Endothelial cell of umbilical vein (primary cell): ENCODE data around the gene HDAC4. TPM values are rescaled to one million over a fixed set of nuclear protein-coding genes. Genes with fewer than 3 reads are reported as not detected.

ENCODE experiments used
- BruUV-seq: library from RNA; stranded (reverse); fragments of 400-500 nt; replicated peaks from 2 replicates; lab custom pipeline; 2021; lab: Mats Ljungman, UMichigan
- CTCF ChIA-PET: fragments of 300-600, 350-600 bp; sonication (Branson Sonifier 250); formaldehyde crosslinking; loops from one replicate; lab custom pipeline; 2021; ENCODE audit warnings: antibody characterized with exemption, inconsistent platforms; lab: Charles Lee
- POLR2A ChIA-PET: fragments of 300-600, 350-600 bp; sonication (Branson Sonifier 250); formaldehyde crosslinking; loops from one replicate; lab custom pipeline; 2021; ENCODE audit warnings: antibody characterized with exemption, inconsistent platforms; lab: Charles Lee
- DNase-seq: peaks from one replicate; pipeline ENCODE4 v3.0.0-alpha.2; 2011; ENCODE audit warnings: low read depth, low spot score
- FAIRE-seq: peaks from 2 replicates; lab custom pipeline; 2011; peaks lifted over from hg19 to GRCh38; lab: Jason Lieb, UNC
- H2AFZ ChIP-seq: 2 replicates; pipeline ENCODE4 v1.6.0; 2012; ENCODE audit warnings: low read depth, low read length, control low read depth, inconsistent platforms
- H3K27ac ChIP-seq: 2 replicates; pipeline ENCODE4 v1.5.1; 2011; ENCODE audit warnings: low read depth, mild to moderate bottlenecking, control low read depth, low read length, moderate library complexity; ENCODE audit not compliant: insufficient read depth
- H3K27me3 ChIP-seq, 2 experiments: 2 replicates each; pipeline versions ENCODE4 v1.6.0 to v1.6.1; 2011; ENCODE audit warnings: low read length in 2 of 2, mixed read lengths in 1 of 2; ENCODE audit not compliant: control insufficient read depth in 2 of 2, insufficient read depth in 2 of 2
- H3K36me3 ChIP-seq, 2 experiments: 2 replicates in 1 of 2; 3 replicates in 1 of 2; pipeline ENCODE4 v1.5.1; 2011; ENCODE audit warnings: low read length in 2 of 2, mild to moderate bottlenecking in 1 of 2, moderate library complexity in 1 of 2; ENCODE audit not compliant: control insufficient read depth in 2 of 2, insufficient read depth in 2 of 2; ENCODE audit errors: extremely low read depth in 1 of 2
- H3K4me1 ChIP-seq: 3 replicates; pipeline ENCODE4 v1.5.1; 2011; ENCODE audit warnings: mild to moderate bottlenecking, low read length; ENCODE audit not compliant: control insufficient read depth, insufficient read depth; ENCODE audit errors: extremely low read depth
- H3K4me2 ChIP-seq: 2 replicates; pipeline ENCODE4 v1.6.1; 2011; ENCODE audit warnings: low read length, control low read depth, mixed read lengths; ENCODE audit not compliant: insufficient read depth
- H3K4me3 ChIP-seq, 3 experiments: fragments of 200-600 bp in 1 of 3; sonication (generic), shearing (Covaris generic) in 1 of 3; replicated peaks in 1 of 3; 2 replicates each; pipeline ENCODE4 v1.5.1; 2011 to 2016; ENCODE audit warnings: control low read depth in 3 of 3, low read length in 3 of 3, mild to moderate bottlenecking in 2 of 3, inconsistent platforms in 1 of 3, low read depth in 1 of 3, moderate library complexity in 1 of 3; ENCODE audit not compliant: insufficient read depth in 1 of 3
- H3K79me2 ChIP-seq: 2 replicates; pipeline ENCODE4 v1.6.0; 2012; ENCODE audit warnings: low read length, inconsistent platforms; ENCODE audit not compliant: control insufficient read depth, insufficient read depth
- H3K9ac ChIP-seq: replicated peaks from 2 replicates; pipeline ENCODE3; 2011; ENCODE audit warnings: low read length, control low read depth; ENCODE audit not compliant: insufficient read depth; ENCODE audit errors: extremely low read depth
- H3K9me1 ChIP-seq: replicated peaks from 3 replicates; pipeline ENCODE4 v1.6.0; 2011; ENCODE audit warnings: mild to moderate bottlenecking, low read length; ENCODE audit not compliant: control insufficient read depth, insufficient read depth; ENCODE audit errors: extremely low read depth
- H3K9me3 ChIP-seq: replicated peaks from 2 replicates; pipeline ENCODE4 v1.5.1; 2012; ENCODE audit warnings: low read length, inconsistent platforms; ENCODE audit not compliant: control insufficient read depth, insufficient read depth
- H4K20me1 ChIP-seq: replicated peaks from 2 replicates; pipeline ENCODE3; 2011; ENCODE audit warnings: mild to moderate bottlenecking, low read length; ENCODE audit not compliant: control insufficient read depth, insufficient read depth; ENCODE audit errors: extremely low read depth
- EZH2 ChIP-seq: IDR thresholded peaks from 2 replicates; pipeline ENCODE4 v1.6.1; 2012; ENCODE audit warnings: borderline replicate concordance, low read depth, mild to moderate bottlenecking, moderate library complexity, low read length, inconsistent platforms; ENCODE audit not compliant: severe bottlenecking
- FOS ChIP-seq: IDR thresholded peaks from 2 replicates; pipeline ENCODE4 v1.6.1; 2011; ENCODE audit warnings: mild to moderate bottlenecking, low read length, moderate library complexity, borderline replicate concordance; ENCODE audit not compliant: insufficient read depth
- GATA2 ChIP-seq: IDR thresholded peaks from 2 replicates; pipeline ENCODE4 v1.7.0; 2011; ENCODE audit warnings: low read depth, mild to moderate bottlenecking, moderate library complexity, mixed read lengths, low read length; ENCODE audit not compliant: insufficient read length, insufficient read depth
- dilution Hi-C: fragments of 300-500 bp; cut with MboI; formaldehyde crosslinking; loops from one replicate; pipeline ENCODE4 v1.15.0; 2019; ENCODE audit warnings: low sequenced_read_pairs; ENCODE audit not compliant: extremely low pct_ligation_motif_present
- intact Hi-C: fragments of 100-400 bp; cut with micrococcal nuclease; formaldehyde crosslinking; loops from one replicate; pipeline ENCODE4 v1.10.0; 2022
- polyA plus RNA-seq, 4 experiments: library from polyadenylated mRNA; depleted of rRNA in 3 of 4; stranded (reverse) in 3 of 4; unstranded in 1 of 4; fragments of >200 nt; gene quantifications; 2 replicates each; pipeline versions ENCODE4 v1.2.1 to v1.2.3, GENCODE V29; 2011 to 2012; ENCODE audit warnings: missing spikeins in 1 of 4
- total RNA-seq: library from RNA; stranded (reverse); gene quantifications from 2 replicates; pipeline ENCODE4 v1.2.3, GENCODE V29; 2021
- TF ChIP-seq, protein P1 (sequence below): IDR thresholded peaks from 2 replicates; pipeline ENCODE4 v1.6.1; 2011; ENCODE audit not compliant: insufficient read depth, insufficient read length

The HDAC4 gene
- total and polyA plus RNA-seq, 2 donors (not counting 3 experiments of a cell fraction or from before 2014, with no cell fraction given): 13.4 to 33.0 TPM

- Histone ChIP-seq H4K20me1 (no peaks in the 10 kb centered on the region), H3K79me2 (no peaks in the 10 kb centered on the region), H3K4me2 (no peak overlapping the region), H3K4me1 (no peaks in the 10 kb centered on the region), H3K9me3 (no peaks in the 10 kb centered on the region), H3K4me3 (no peak overlapping the region), H3K27ac (no peak overlapping the region), H3K9ac (no peak overlapping the region), H2AFZ (no peak overlapping the region), H3K9me1 (no peaks in the 10 kb centered on the region), H3K36me3 (no peaks in the 10 kb centered on the region), H3K27me3 (no peaks in the 10 kb centered on the region)
- DNase-seq (peak; percentile 7), FAIRE-seq (no peak)
- dilution Hi-C loops: no loop called here
- TF ChIP-seq, protein P1, sequence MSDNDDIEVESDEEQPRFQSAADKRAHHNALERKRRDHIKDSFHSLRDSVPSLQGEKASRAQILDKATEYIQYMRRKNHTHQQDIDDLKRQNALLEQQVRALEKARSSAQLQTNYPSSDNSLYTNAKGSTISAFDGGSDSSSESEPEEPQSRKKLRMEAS: no peak
- peak; percentile 45 for TF ChIP-seq GATA2
- peak; percentile 68 for TF ChIP-seq FOS
- BruUV-seq: no TSS peak
- ChIA-PET CTCF (no interaction called here), POLR2A (no interaction called here)
- intact Hi-C loops: no loop called here
These were observed 33.1 kb upstream of the HDAC4 start for GRCh38 chr2:239433777-239434403.

DNA sequence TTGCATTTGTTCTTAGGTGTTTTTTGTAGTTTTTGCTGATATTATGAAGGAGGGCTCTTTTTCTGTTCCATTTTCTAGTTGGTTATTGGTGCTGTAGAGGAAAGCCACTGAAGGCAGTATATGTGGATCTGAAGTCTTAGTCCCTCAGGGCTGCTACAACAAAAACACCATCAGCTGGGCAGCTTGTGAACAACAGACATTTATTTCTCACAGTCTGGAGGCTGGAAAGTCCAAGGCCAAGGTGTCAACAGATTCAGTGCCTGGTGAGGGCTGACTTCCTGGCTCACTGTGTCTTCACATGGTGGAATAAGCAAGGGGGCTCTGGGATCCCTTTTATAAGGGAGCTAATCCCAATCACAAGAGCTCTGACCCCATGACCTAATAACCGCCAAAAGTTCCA lies 31.4 kb upstream of the HDAC4 start:
- Histone ChIP-seq H3K27me3 (no peaks in the 10 kb centered on the region), H3K9ac (no peak overlapping the region), H3K36me3 (no peaks in the 10 kb centered on the region), H3K9me1 (no peaks in the 10 kb centered on the region), H4K20me1 (no peaks in the 10 kb centered on the region), H3K4me1 (no peaks in the 10 kb centered on the region), H3K79me2 (no peaks in the 10 kb centered on the region), H3K4me3 (no peak overlapping the region), H2AFZ (no peak overlapping the region), H3K27ac (no peak overlapping the region), H3K9me3 (no peaks in the 10 kb centered on the region), H3K4me2 (no peak overlapping the region)
- FAIRE-seq: no peak
- no TSS peak for BruUV-seq
- no peak for TF ChIP-seq EZH2
- intact Hi-C loops: no loop called here
- ChIA-PET CTCF (interaction anchor here (1.3 kb wide), 1 partner anchor 31 kb away, joined by 3 read pairs; the partner anchor contains the start of gene HDAC4), POLR2A (no interaction called here)
- DNase-seq: no peak
- dilution Hi-C loops: no loop called here
